VCaP (cell line): ENCODE data around the gene ILDR1.

ENCODE experiments used
- H3K27ac ChIP-seq: fragments of 450-650 bp; 2 replicates; pipeline ENCODE4 v1.5.1; 2017
- TF ChIP-seq, protein P1 (sequence below): fragments of 450-650 bp; conservative IDR thresholded peaks from 2 replicates; pipeline ENCODE4 v1.5.1; 2017; ENCODE audit warnings: mild to moderate bottlenecking, moderate library complexity

The ILDR1 gene

DNA sequence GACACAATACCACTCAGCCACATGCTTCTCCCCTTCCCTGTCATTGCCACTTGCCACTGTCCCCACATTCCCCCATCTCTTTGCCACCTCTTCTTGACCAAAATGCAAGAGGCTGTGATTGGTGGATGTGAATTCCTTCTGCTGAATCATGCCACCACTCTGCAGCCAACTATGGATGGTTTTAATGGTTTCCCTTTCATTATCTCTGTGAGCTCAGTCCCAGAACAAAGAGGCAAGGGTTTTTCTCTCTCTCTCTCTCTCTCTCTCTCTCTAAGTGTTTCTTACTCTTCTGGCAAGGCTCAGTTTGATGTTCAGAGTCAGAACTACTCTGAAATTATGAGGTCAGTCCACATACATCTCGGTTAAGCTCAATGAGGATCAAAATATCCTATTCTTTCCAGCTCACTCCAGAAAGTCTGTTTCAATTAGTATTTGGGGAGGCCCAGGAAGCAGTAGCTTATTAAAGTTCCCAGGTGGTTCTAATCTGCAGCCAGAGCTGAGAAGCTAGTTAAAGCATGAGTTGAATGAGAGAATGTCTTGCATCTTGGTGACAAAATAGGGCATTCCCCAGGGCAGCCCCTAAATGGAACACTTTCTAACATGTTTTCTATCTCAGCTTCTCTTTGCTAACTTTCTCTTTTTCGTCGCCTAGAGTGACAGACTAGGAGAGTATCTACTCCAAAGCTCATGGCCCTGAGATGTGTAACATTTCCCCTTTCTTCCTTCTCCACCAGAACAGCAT is 8.5 kb upstream of the ILDR1 start:
- TF ChIP-seq, protein P1, sequence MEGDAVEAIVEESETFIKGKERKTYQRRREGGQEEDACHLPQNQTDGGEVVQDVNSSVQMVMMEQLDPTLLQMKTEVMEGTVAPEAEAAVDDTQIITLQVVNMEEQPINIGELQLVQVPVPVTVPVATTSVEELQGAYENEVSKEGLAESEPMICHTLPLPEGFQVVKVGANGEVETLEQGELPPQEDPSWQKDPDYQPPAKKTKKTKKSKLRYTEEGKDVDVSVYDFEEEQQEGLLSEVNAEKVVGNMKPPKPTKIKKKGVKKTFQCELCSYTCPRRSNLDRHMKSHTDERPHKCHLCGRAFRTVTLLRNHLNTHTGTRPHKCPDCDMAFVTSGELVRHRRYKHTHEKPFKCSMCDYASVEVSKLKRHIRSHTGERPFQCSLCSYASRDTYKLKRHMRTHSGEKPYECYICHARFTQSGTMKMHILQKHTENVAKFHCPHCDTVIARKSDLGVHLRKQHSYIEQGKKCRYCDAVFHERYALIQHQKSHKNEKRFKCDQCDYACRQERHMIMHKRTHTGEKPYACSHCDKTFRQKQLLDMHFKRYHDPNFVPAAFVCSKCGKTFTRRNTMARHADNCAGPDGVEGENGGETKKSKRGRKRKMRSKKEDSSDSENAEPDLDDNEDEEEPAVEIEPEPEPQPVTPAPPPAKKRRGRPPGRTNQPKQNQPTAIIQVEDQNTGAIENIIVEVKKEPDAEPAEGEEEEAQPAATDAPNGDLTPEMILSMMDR, result no peak
- no peak overlapping the region for H3K27ac ChIP-seq

DNA sequence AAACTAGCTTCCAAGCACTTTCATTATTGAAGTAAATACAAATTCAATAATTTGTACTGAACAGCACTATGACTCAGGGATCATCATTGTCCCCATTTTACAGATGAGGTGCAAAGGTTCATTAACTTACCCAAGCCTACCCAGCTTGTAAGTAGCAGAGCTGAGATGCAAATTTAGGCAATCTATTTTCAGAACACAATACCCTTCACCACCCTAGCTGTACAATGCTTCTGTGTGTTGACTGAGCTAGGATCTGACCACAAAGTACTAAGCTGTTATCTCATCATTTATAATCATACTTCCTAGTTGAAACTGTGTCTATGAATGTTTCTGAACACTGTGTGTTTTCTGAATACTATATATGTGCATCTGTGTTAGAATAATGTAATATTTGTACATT is 3.2 kb upstream of the ILDR1 start:
- H3K27ac ChIP-seq, result no peak overlapping the region

DNA sequence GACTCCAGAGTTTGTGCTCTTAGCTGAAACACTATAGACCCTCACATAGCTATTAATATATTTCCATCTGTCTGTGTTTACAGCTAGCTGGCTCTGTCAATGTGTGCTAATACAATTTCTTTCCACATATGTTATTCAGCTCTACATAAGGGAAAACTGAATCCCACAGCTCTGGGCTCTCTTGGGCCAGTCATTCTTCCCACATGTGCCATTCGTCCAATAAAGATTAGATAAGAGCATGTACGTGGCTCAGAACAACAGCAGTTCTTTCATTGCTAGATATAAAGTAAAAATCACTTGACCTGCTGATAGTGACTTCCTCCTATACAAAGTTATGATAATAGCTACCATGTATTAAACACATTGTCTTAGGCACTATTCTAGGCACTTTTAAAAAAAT is 2.8 kb upstream of the ILDR1 start:
- no peak overlapping the region for H3K27ac ChIP-seq
- TF ChIP-seq, protein P1, result no peak

More for the DNA sequence above, 3.2 kb upstream of the ILDR1 start:
- TF ChIP-seq, protein P1, result no peak

DNA sequence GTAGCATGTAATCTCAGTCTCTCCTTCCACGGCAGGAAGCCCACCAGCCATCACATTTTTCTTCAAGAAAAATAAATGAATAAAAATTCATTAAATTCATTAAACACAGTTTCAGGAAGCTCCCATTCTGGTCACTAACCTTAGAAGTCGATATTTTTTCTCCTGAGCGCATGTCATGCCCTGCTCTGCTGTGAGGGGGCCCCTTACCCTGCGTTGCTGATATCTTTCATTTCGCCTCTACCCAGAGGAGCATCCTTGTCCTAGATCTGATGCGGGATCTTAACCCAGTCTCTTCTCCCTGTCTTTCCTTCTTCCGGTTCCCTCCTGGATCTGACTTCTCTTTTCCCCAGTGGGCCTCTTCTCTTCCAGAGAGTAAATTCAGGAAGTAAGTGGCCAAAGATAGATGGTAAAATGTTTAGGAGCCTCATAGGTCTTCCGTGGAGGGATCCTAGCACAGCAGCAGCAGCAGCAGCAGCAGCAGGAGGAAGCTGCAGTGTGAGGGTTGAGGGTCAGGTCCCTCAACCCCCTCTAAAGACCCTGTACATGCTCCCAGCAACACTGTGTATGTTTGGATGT is 1.4 kb upstream of the ILDR1 start:
- no peak overlapping the region for H3K27ac ChIP-seq
- TF ChIP-seq, protein P1, result no peak

DNA sequence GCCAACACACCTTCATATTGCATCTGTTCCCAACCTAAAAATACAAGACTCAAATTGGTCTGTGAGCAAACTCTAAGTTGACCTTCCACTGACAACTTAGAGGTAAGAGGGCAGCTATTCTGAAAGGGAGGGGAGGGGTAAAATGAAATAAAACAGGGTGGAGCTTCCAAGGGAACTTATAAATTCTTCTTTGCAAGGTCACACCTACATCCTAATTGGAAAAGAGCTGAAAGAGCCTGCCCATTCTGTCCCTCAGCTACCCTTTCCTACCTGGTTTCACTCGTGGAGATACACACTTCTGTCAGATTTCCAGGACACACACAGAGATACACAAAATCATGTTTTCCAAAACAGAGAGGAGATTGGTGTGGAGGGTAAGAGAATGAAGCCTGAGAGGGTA is 1.0 kb downstream of the ILDR1 start:
- peak overlapping the region; percentile 86 for H3K27ac ChIP-seq
- TF ChIP-seq, protein P1, result no peak

DNA sequence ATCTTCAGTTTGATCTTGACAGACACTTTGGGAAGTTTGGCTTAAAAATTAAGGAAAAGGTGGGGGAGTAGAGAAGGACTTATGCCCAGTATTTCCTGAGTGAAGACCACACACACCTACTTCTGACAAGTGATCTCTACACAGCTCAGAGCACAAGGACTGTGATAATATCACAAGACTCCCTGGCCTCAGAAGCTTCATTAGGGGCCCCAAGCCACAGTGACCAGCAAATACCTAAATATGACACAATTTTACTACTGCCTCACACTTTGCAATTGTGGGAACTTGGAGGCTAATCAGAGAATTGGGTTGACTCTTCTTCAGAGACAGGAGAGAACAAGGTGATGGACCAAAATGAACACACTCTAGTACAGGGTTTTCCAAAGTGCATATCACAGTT is 2.6 kb downstream of the ILDR1 start:
- TF ChIP-seq, protein P1, result no peak
- H3K27ac ChIP-seq, result no peak overlapping the region

DNA sequence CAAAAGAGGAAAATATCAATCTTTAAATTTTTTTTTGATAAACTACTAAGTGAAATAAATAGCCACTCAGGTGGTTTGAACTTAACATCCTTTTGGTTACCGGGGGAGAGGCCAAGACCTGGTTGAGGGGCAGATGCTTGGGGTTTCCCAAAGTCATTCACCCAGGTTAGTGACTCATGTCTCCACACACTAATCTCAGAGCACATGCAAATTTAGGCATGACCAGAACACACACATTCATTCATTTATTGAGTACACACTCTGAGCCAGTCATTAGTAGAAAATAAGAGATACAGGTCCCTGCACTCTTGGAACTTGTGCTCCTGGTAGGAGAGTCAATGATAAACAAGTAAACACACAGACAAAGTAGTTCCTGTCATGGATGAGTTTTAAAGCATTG is 7.3 kb downstream of the ILDR1 start:
- H3K27ac ChIP-seq, result no peak overlapping the region
- TF ChIP-seq, protein P1, result no peak
